GM18519 (cell line): ENCODE results near the gene HPGDS.

Source experiments
- ATAC-seq: cut with Tn5 transposase; IDR thresholded peaks from one replicate; pipeline ENCODE4 v1.9.1; 2021; ENCODE audit warnings: mild to moderate bottlenecking, moderate library complexity; ENCODE audit not compliant: unreplicated experiment, low FRiP score

Gene HPGDS

GRCh38 chr4:94262163-94263016 is 80.2 kb downstream of the HPGDS start:
- ATAC-seq, result no peak

GRCh38 chr4:94256828-94257227 is 85.8 kb downstream of the HPGDS start:
- no peak for ATAC-seq

GRCh38 chr4:94256144-94256783 is 86.4 kb downstream of the HPGDS start:
- ATAC-seq, result no peak

DNA sequence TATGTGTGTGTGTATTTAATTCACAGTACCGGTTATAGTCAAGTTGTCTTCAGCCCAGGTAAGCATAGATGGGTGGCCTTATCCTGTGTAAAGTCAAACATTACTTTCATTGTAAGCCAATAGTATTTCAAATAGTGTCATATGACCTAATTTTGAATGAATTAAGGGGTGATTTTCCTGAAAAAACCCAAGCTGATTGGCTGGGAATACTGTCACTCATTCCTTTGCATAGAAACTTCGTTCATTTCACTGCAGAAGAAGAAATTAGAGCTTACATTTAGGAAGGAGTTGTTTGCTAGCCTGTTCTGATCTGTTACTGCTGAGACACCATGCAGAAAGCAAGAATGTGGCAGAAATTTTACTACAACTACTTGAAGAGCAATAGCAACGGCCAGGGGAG is 89.6 kb downstream of the HPGDS start:
- no peak for ATAC-seq

- no peak for ATAC-seq
These were observed 91.5 kb downstream of the HPGDS start for GRCh38 chr4:94251094-94251493.
